Caco-2 (cell line): ENCODE results near the gene FAM186B. TPM values are rescaled to one million over a fixed set of nuclear protein-coding genes. Genes with fewer than 3 reads are reported as not detected.

Experiments used
- BruUV-seq: library from RNA; stranded (reverse); fragments of 400-500 nt; replicated peaks from 2 replicates; lab custom pipeline; 2021; lab: Mats Ljungman, UMichigan
- CTCF ChIA-PET: fragments of 300-600 bp; sonication (Branson Sonifier 250); formaldehyde crosslinking; loops from one replicate; lab custom pipeline; 2022; ENCODE audit warnings: antibody characterized with exemption; lab: Charles Lee
- POLR2A ChIA-PET: fragments of 300-600 bp; sonication (Branson Sonifier 250); formaldehyde crosslinking; loops from one replicate; lab custom pipeline; 2022; ENCODE audit warnings: antibody characterized with exemption; lab: Charles Lee
- DNase-seq, 2 experiments: peaks; one replicate each; pipeline versions ENCODE4 v3.0.0 to v3.0.0-alpha.2; 2020 to 2022
- H3K27me3 ChIP-seq: replicated peaks from 2 replicates; pipeline ENCODE4 v1.6.0; 2011; ENCODE audit warnings: low read length; ENCODE audit not compliant: control insufficient read depth, insufficient read depth
- H3K36me3 ChIP-seq: 2 replicates; pipeline ENCODE4 v1.5.1; 2011; ENCODE audit warnings: low read length; ENCODE audit not compliant: control insufficient read depth, insufficient read depth
- H3K4me1 ChIP-seq: fragments of 250-450 bp; sonication (Bioruptor Pico); 2 replicates; pipeline ENCODE4 v1.5.1; 2020; ENCODE audit warnings: mild to moderate bottlenecking
- H3K4me3 ChIP-seq: 2 replicates; pipeline ENCODE4 v1.5.1; 2011; ENCODE audit warnings: low read depth, mild to moderate bottlenecking, control low read depth, low read length
- H3K9me3 ChIP-seq: fragments of 250-450 bp; sonication (Bioruptor Pico); 2 replicates; pipeline ENCODE4 v1.5.1; 2020; ENCODE audit warnings: mild to moderate bottlenecking, moderate library complexity
- H3K27ac Mint-ChIP-seq: one replicate; pipeline ENCODE4 v1.8.0; 2022; ENCODE audit warnings: mixed read lengths; ENCODE audit not compliant: unreplicated experiment
- H3K27me3 Mint-ChIP-seq: one replicate; pipeline ENCODE4 v1.8.0; 2022; ENCODE audit warnings: mixed read lengths; ENCODE audit not compliant: insufficient read depth, unreplicated experiment
- H3K36me3 Mint-ChIP-seq: one replicate; pipeline ENCODE4 v1.8.0; 2022; ENCODE audit warnings: mild to moderate bottlenecking, mixed read lengths; ENCODE audit not compliant: insufficient read depth, unreplicated experiment
- H3K4me1 Mint-ChIP-seq: one replicate; pipeline ENCODE4 v1.8.0; 2022; ENCODE audit warnings: low read depth, mixed read lengths; ENCODE audit not compliant: unreplicated experiment
- H3K4me3 Mint-ChIP-seq: one replicate; pipeline ENCODE4 v1.8.0; 2022; ENCODE audit warnings: mild to moderate bottlenecking, moderate library complexity, mixed read lengths; ENCODE audit not compliant: unreplicated experiment
- H3K9me3 Mint-ChIP-seq: one replicate; pipeline ENCODE4 v1.8.0; 2022; ENCODE audit warnings: mixed read lengths; ENCODE audit not compliant: unreplicated experiment
- CTCF ChIP-seq, 2 experiments: fragments of 200-600 bp in 1 of 2; IDR thresholded peaks; 1 replicate in 1 of 2; 2 replicates in 1 of 2; pipeline versions ENCODE4 v1.5.1 to v1.8.0; 2011 to 2022; ENCODE audit warnings: antibody characterized with exemption in 1 of 2, control low read depth in 1 of 2, inconsistent platforms in 1 of 2, low read depth in 1 of 2, low read length in 1 of 2, mild to moderate bottlenecking in 1 of 2, moderate library complexity in 1 of 2; ENCODE audit not compliant: insufficient read depth in 1 of 2, severe bottlenecking in 1 of 2, unreplicated experiment in 1 of 2
- intact Hi-C: fragments of 100-400 bp; cut with micrococcal nuclease; formaldehyde crosslinking; loops from one replicate; pipeline ENCODE4 v1.10.0; 2022; ENCODE audit not compliant: unreplicated experiment
- total RNA-seq: library from RNA; stranded (reverse); gene quantifications from 2 replicates; pipeline ENCODE4 v1.2.3, GENCODE V29; 2022

FAM186B gene
- total RNA-seq, 1 experiment from 2014 or later = 2.2 TPM

- Histone ChIP-seq H3K27me3 (no peaks in the 10 kb centered on the region), H3K9me3 (no peaks in the 10 kb centered on the region), H3K4me1 (peaks cover 30% of the 10 kb centered on the region), H3K36me3 (peaks cover 4% of the 10 kb centered on the region), H3K4me3 (no peak overlapping the region)
- Mint-ChIP-seq H3K4me3 (no peak overlapping the region), H3K4me1 (peaks cover 26% of the 10 kb centered on the region), H3K36me3 (peaks cover 24% of the 10 kb centered on the region), H3K27me3 (no peaks in the 10 kb centered on the region), H3K9me3 (no peaks in the 10 kb centered on the region), H3K27ac (peak overlapping the region; percentile 14)
- intact Hi-C loops = no loop called here
- DNase-seq = no peak
- POLR2A ChIA-PET = interaction anchor here (1.0 kb wide), 1 partner anchor 159 kb away, joined by 3 read pairs; no protein-coding TSS in a partner anchor
- CTCF ChIA-PET = interaction anchor here (0.6 to 2.6 kb wide), 7 partner anchors 13 to 263 kb away, joined by 3 to 20 read pairs (median 5); partner anchors contain the start of genes MCRS1 and PRPF40B
- TF ChIP-seq CTCF (IDR thresholded peaks at IDR 0.05; ENCODE audit: insufficient read depth in 1 of 2, low read depth in 1 of 2, low read length in 1 of 2, severe bottlenecking in 1 of 2, unreplicated experiment in 1 of 2) = no peak
- no TSS peak for BruUV-seq
Measured at GRCh38 chr12:49582201-49582600, 23.2 kb downstream of the FAM186B start.

DNA sequence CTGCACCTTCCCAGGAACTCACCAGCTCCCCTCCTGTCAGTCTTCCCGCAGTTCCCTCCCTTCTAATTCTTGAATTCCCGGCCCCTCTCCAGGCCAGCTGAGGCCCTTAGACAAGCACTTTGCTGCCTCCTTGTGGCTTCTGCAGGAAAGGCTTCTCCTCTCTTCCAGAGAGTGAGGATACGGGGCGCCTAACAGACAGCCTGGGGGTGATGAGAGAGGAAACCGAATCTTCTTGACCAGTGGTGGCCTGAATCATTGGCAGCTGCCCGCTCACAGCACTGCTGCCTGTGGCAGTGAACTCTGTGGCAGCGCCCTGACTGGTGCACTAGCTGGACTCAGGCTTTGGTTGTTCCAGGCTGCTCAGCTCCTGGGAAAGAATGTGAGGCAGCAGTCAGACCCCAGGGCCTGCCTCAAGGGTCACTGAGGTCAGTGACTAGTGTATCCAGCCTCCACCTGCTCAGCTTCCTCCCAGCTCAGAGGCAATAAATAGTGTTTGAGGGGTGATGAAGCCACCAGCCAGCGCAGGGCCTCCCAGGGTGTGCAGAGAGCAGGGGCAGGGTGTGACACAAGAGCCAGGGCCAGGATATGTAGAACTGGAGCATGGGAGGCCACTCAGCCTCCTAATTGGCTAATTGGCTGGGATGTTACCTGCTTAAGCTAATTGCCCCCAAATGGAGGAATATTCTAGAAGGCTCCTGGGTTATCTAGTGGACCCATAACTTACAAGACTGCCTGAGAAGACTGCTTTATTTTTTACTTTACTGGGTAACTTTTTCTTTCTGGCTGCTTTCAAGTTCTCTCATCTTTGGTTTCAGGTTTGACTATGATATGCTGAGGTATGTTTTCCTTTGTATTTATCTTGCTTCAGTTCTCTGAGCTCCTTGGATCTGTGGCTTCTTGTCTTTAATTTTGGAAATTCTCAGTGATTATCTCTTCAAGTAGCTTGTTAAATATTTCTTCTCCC lies 24.6 kb downstream of the FAM186B start:
- Mint-ChIP-seq H3K27ac (peak overlapping the region; percentile 21), H3K36me3 (peaks cover 24% of the 10 kb centered on the region), H3K4me3 (peak overlapping the region; percentile 19), H3K9me3 (no peaks in the 10 kb centered on the region), H3K4me1 (peaks cover 26% of the 10 kb centered on the region), H3K27me3 (no peaks in the 10 kb centered on the region)
- ChIA-PET POLR2A (interaction anchor here (0.7 to 1.5 kb wide), 5 partner anchors 13 to 214 kb away, joined by 4 to 8 read pairs (median 7); partner anchors contain the start of genes MCRS1, PRPF40B, SPATS2 and TMBIM6), CTCF (interaction anchor here (0.6 to 3.7 kb wide), 33 partner anchors 10 to 292 kb away, joined by 3 to 46 read pairs (median 5); partner anchors contain the start of genes DNAJC22, MCRS1, PRPF40B and SPATS2)
- no TSS peak for BruUV-seq
- H3K27me3 ChIP-seq = no peaks in the 10 kb centered on the region
- intact Hi-C loops = loop anchor here (1.0 kb wide), 4 partner anchors 28 to 223 kb away; partner anchors contain the start of gene PRPF40B
- no peaks in the 10 kb centered on the region for H3K9me3 ChIP-seq
- peak; percentile 93 for DNase-seq
- H3K4me1 ChIP-seq = peaks cover 30% of the 10 kb centered on the region
- peak; percentile 90 to 97 for TF ChIP-seq CTCF (IDR thresholded peaks at IDR 0.05; ENCODE audit: insufficient read depth in 1 of 2, low read depth in 1 of 2, low read length in 1 of 2, severe bottlenecking in 1 of 2, unreplicated experiment in 1 of 2)
- no peak overlapping the region for H3K4me3 ChIP-seq
- H3K36me3 ChIP-seq = peaks cover 4% of the 10 kb centered on the region

DNA sequence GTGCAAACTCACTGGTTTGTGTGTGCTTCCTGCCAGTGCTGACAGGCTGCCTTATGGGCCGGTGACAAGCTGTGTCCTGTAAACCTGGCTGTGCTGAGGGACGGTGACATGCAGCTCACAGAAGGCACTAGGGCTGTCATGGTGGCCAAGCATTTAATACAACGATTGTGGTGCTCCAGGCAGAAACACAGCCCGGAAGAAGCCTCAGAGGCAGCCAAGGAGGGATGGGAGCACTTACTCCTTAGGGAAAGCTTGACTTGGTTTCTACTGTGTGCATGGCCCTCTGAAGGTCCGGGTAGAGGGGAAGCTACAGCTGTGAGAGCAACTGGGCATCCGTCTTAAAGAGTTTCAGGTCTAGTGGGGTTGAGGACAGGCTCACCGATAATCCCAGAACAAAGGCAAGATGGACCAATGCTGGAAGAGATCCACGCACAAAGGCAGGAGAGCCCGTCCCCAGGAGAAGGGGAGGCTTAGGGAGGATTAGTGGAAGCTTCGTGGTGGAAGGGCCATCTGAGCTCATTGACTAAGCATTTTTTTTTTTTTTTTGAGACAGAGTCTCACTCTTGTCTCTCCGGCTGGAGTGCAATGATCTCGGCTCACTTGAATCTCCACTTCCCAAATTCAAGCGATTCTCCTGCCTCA lies 26.8 kb downstream of the FAM186B start:
- H3K4me3 ChIP-seq = no peak overlapping the region
- no peak overlapping the region for H3K27ac Mint-ChIP-seq
- H3K9me3 Mint-ChIP-seq = no peaks in the 10 kb centered on the region
- CTCF ChIA-PET = interaction anchor here (1.1 to 3.7 kb wide), 2 partner anchors 10 to 25 kb away, joined by 4 to 46 read pairs; no protein-coding TSS in a partner anchor
- H3K4me3 Mint-ChIP-seq = no peak overlapping the region
- H3K4me1 Mint-ChIP-seq = peaks cover 26% of the 10 kb centered on the region
- no peaks in the 10 kb centered on the region for H3K9me3 ChIP-seq
- no TSS peak for BruUV-seq
- peaks cover 27% of the 10 kb centered on the region for H3K36me3 Mint-ChIP-seq
- POLR2A ChIA-PET = interaction anchor here (0.6 kb wide), 1 partner anchor 11 kb away, joined by 3 read pairs; no protein-coding TSS in a partner anchor
- no peak for DNase-seq
- no peaks in the 10 kb centered on the region for H3K27me3 ChIP-seq
- no peaks in the 10 kb centered on the region for H3K27me3 Mint-ChIP-seq
- H3K4me1 ChIP-seq = peaks cover 30% of the 10 kb centered on the region
- peaks cover 2% of the 10 kb centered on the region for H3K36me3 ChIP-seq
- intact Hi-C loops = no loop called here
- TF ChIP-seq CTCF (IDR thresholded peaks at IDR 0.05; ENCODE audit: insufficient read depth in 1 of 2, low read depth in 1 of 2, low read length in 1 of 2, severe bottlenecking in 1 of 2, unreplicated experiment in 1 of 2) = no peak
